B cell (primary cell): ENCODE measurements around the gene ATIC.

Experiments used
- EZH2 ChIP-seq: IDR thresholded peaks from 2 replicates; pipeline ENCODE4 v1.6.1; 2012; ENCODE audit warnings: borderline replicate concordance, low read depth, mild to moderate bottlenecking, moderate library complexity, low read length; ENCODE audit not compliant: insufficient read depth, poor library complexity, severe bottlenecking
- TF ChIP-seq, protein P1 (sequence below): fragments of 200-600 bp; IDR thresholded peaks from one replicate; pipeline ENCODE4 v1.8.0; 2022; ENCODE audit warnings: antibody characterized with exemption, mild to moderate bottlenecking

DNA sequence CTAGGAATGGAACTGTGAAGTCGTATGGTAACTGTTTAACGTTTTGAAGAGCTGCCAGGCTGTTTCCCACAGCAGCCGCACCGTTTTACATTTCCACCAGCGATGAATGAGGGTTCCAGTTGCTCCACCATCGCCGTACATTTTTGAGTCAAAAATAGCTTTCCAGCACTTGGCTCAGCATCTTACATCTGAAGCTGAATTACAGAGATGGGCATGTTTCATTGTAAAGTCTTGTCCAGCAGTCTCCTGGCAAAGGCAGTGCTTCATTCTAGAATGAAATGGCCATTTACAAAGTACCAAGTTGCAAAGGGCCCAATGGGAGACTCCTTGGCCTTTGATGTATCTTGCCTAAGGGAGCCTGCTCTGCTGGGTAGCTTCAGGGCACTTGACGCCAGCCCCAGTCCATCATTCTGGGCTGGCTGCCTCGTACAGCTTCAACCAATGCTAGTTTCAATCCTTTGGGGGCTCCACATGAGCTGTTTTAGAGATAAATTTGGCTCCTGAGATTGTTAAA, 45.1 kb downstream of the ATIC start:
- TF ChIP-seq, protein P1, sequence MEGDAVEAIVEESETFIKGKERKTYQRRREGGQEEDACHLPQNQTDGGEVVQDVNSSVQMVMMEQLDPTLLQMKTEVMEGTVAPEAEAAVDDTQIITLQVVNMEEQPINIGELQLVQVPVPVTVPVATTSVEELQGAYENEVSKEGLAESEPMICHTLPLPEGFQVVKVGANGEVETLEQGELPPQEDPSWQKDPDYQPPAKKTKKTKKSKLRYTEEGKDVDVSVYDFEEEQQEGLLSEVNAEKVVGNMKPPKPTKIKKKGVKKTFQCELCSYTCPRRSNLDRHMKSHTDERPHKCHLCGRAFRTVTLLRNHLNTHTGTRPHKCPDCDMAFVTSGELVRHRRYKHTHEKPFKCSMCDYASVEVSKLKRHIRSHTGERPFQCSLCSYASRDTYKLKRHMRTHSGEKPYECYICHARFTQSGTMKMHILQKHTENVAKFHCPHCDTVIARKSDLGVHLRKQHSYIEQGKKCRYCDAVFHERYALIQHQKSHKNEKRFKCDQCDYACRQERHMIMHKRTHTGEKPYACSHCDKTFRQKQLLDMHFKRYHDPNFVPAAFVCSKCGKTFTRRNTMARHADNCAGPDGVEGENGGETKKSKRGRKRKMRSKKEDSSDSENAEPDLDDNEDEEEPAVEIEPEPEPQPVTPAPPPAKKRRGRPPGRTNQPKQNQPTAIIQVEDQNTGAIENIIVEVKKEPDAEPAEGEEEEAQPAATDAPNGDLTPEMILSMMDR, result no peak
- TF ChIP-seq EZH2, result no peak
